PFSK-1 (cell line): ENCODE results near the gene SLC15A4.

ENCODE experiments used
- FOXP2 ChIP-seq: optimal IDR thresholded peaks from 2 replicates; pipeline ENCODE3; 2011; ENCODE audit warnings: borderline replicate concordance, control low read depth, inconsistent platforms; ENCODE audit not compliant: insufficient read depth; ENCODE audit errors: extremely low read length, extremely low read depth
- POLR2AphosphoS5 ChIP-seq: IDR thresholded peaks from 2 replicates; pipeline ENCODE4 v1.6.1; 2012; ENCODE audit warnings: low read depth, mild to moderate bottlenecking, control low read depth, low read length, moderate library complexity
- SIN3A ChIP-seq: IDR thresholded peaks from 2 replicates; pipeline ENCODE4 v1.6.1; 2012; ENCODE audit warnings: mild to moderate bottlenecking, low read length, moderate library complexity, borderline replicate concordance; ENCODE audit not compliant: insufficient read depth
- TAF1 ChIP-seq: IDR thresholded peaks from 2 replicates; pipeline ENCODE4 v1.6.1; 2012; ENCODE audit warnings: low read length, control low read depth, borderline replicate concordance; ENCODE audit not compliant: insufficient read depth
- TF ChIP-seq, protein P1 (sequence below), 2 experiments: IDR thresholded peaks; 2 replicates each; pipeline versions ENCODE4 v1.6.1 to v1.8.0; 2011 to 2012; ENCODE audit warnings: low read depth in 2 of 2, low read length in 2 of 2, control low read depth in 1 of 2, inconsistent platforms in 1 of 2, mild to moderate bottlenecking in 1 of 2, moderate library complexity in 1 of 2; ENCODE audit not compliant: insufficient read depth in 1 of 2

DNA sequence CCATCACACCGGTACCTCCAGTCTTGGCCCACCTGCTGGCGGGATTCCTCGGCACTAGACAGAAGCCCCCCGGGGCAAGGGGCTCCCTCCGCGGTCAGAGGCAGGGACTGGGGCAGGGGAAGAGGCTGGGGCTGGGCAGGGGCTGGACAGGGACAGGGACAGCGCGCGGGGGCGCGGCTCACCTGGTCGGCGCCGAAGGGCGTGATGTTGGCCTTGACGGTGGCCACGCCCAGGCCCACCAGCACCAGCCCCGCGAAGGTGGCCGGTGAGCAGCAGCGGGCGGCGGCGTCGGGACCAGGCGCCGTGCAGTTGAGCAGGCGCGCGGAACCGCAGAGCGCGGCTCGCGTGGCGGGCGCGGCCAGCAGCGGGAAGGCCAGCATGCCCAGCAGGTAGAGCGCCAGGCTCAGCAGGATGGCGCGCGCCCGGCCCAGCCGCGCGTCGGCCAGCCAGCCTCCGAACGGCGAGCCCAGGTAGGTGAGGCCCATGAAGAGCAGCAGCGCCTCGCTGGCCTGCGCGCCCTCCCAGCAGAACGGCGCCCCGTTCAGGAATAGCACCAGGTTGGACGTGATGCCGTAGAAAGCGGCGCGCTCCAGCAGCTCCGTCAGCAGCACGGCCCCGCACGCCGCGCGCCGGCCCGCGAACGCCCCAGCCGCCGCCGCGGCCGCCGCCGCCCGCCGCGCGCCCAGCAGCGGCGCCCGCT is 392 bp downstream of the SLC15A4 start:
- no peak for TF ChIP-seq POLR2AphosphoS5
- TF ChIP-seq, protein P1, sequence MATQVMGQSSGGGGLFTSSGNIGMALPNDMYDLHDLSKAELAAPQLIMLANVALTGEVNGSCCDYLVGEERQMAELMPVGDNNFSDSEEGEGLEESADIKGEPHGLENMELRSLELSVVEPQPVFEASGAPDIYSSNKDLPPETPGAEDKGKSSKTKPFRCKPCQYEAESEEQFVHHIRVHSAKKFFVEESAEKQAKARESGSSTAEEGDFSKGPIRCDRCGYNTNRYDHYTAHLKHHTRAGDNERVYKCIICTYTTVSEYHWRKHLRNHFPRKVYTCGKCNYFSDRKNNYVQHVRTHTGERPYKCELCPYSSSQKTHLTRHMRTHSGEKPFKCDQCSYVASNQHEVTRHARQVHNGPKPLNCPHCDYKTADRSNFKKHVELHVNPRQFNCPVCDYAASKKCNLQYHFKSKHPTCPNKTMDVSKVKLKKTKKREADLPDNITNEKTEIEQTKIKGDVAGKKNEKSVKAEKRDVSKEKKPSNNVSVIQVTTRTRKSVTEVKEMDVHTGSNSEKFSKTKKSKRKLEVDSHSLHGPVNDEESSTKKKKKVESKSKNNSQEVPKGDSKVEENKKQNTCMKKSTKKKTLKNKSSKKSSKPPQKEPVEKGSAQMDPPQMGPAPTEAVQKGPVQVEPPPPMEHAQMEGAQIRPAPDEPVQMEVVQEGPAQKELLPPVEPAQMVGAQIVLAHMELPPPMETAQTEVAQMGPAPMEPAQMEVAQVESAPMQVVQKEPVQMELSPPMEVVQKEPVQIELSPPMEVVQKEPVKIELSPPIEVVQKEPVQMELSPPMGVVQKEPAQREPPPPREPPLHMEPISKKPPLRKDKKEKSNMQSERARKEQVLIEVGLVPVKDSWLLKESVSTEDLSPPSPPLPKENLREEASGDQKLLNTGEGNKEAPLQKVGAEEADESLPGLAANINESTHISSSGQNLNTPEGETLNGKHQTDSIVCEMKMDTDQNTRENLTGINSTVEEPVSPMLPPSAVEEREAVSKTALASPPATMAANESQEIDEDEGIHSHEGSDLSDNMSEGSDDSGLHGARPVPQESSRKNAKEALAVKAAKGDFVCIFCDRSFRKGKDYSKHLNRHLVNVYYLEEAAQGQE (IDR thresholded peaks at IDR 0.05; ENCODE audit: insufficient read depth in 1 of 2, low read depth in 2 of 2, low read length in 2 of 2), result peak in 1 of 2 experiments; percentile 66; a peak in 2 of 4 replicates
- TF ChIP-seq TAF1, result no peak
- no peak for TF ChIP-seq FOXP2
- TF ChIP-seq SIN3A, result no peak
